ENCODE measurements around the gene AADACL3. TPM values are rescaled to one million over a fixed set of nuclear protein-coding genes. Genes with fewer than 3 reads are reported as not detected.

Gene AADACL3
- total RNA-seq, 1 donor from 2014 or later = not detected

DNA sequence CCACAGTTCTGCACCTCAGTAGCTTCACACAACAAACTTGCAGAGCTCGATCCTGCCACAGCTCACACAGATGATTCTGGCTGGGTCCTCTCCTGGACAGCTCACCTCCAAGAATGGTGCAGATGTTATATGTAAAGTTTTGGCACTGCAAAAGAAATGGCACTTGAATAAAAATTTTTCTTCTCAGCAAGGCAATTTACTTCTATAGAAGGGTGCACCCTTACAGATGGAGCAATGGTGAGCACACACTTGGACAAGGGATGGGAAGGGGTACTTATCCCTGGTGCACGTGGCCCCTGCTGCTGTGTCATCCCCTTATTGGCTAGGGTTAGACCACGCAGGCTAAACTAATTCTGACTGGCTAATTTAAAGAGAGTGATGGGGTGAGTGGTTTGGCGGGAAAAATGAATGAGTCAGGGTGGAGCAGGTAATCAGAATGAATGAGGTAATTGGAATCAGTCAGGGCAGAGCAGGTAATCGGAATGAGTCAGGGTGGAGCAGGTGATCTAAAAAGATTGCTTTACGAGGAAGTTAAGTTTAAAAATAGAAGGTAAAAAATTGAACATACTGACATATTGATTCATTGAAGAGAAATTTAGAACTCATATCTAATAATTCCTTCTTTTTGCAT is 12.0 kb upstream of the AADACL3 start:
- no peaks in the 10 kb centered on the region for H3K36me3 ChIP-seq (ENCODE audit: control insufficient read depth, insufficient read depth, low read length)
- TF ChIP-seq, protein P1, sequence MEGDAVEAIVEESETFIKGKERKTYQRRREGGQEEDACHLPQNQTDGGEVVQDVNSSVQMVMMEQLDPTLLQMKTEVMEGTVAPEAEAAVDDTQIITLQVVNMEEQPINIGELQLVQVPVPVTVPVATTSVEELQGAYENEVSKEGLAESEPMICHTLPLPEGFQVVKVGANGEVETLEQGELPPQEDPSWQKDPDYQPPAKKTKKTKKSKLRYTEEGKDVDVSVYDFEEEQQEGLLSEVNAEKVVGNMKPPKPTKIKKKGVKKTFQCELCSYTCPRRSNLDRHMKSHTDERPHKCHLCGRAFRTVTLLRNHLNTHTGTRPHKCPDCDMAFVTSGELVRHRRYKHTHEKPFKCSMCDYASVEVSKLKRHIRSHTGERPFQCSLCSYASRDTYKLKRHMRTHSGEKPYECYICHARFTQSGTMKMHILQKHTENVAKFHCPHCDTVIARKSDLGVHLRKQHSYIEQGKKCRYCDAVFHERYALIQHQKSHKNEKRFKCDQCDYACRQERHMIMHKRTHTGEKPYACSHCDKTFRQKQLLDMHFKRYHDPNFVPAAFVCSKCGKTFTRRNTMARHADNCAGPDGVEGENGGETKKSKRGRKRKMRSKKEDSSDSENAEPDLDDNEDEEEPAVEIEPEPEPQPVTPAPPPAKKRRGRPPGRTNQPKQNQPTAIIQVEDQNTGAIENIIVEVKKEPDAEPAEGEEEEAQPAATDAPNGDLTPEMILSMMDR (IDR thresholded peaks at IDR 0.05; ENCODE audit: insufficient read depth, low read length, poor library complexity, severe bottlenecking) = no peak
- no peak for DNase-seq (ENCODE audit: low read depth)
- H3K27me3 ChIP-seq (ENCODE audit: control insufficient read depth, insufficient read depth, low read length) = no peaks in the 10 kb centered on the region
- no peak overlapping the region for H3K4me3 ChIP-seq (ENCODE audit: low read depth, low read length)

DNA sequence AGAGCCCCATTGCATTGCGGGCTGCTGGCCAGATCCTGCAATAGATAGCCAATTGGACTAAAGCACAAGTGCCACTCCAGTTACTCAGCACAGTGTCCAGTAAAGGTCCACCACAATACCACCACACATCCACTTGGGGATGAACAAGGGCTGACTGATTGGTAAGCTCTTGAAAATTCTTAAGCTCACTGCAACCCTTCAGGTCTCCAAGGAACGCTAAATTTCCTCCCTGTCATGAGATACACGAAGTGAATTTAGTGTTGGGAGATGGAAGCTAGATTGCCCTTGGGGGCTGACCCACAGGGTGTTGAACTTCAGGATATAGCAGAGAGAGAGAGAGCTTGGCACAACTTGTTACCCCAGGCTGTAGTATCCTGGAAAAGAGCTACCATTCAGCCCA is 9.8 kb upstream of the AADACL3 start:
- no peak for DNase-seq (ENCODE audit: low read depth)
- Histone ChIP-seq H3K27me3 (ENCODE audit: control insufficient read depth, insufficient read depth, low read length) (no peaks in the 10 kb centered on the region), H3K36me3 (ENCODE audit: control insufficient read depth, insufficient read depth, low read length) (no peaks in the 10 kb centered on the region), H3K4me3 (ENCODE audit: low read depth, low read length) (no peak overlapping the region)
- TF ChIP-seq, protein P1 (IDR thresholded peaks at IDR 0.05; ENCODE audit: insufficient read depth, low read length, poor library complexity, severe bottlenecking) = no peak

DNA sequence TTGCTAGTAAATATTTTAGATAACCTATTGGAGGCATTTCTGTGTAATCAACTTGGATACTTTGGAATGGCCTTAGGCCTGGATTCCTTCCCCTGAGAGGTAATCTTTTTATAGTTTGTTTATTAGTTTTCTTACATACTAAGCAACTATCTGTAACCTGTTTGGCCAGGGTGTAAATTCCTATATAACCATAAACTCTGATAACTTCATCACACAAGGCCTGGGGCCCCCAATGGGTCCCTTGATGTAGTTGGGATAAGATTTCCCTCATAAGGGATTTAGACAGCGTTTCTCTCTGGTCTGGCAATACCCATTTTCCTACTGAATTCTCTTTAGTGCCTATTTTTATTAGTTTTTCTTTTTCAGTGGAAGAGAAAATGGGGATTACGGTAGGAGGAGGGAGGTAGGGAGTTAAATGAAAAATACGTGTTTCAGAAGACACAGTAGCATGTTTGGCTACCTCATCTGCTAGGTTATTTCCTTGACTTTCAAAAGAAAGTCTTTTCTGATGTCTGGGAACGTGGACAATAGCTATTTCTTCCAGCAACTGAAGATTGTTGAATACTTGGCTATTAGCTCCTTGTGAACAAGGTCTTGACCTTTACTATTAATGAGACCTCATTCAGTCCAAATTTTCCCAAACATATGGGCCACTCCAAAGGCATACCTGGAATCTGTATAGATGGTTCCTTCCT is 7.4 kb upstream of the AADACL3 start:
- no peaks in the 10 kb centered on the region for H3K36me3 ChIP-seq (ENCODE audit: control insufficient read depth, insufficient read depth, low read length)
- H3K4me3 ChIP-seq (ENCODE audit: low read depth, low read length) = no peak overlapping the region
- H3K27me3 ChIP-seq (ENCODE audit: control insufficient read depth, insufficient read depth, low read length) = no peaks in the 10 kb centered on the region
- DNase-seq (ENCODE audit: low read depth) = no peak
- TF ChIP-seq, protein P1 (IDR thresholded peaks at IDR 0.05; ENCODE audit: insufficient read depth, low read length, poor library complexity, severe bottlenecking) = no peak

DNA sequence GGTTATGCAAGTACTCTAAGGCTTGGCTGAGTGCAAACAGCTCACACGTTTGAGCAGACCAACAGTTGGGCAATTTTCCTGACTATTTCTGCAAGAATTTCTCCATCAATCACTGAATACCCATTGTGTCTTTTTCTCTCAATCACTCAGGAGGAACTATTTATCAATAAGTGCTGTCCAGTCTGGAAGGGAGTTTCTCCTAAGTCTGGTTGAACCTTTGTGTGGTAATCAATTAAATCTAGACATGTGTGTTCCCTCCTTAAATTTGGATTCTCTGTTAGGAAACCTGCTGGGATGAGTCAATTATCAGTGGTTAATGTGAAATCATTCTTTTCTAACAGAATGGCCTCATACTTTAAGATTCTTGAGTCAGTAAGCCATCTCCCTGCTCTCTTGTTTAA is 6.8 kb upstream of the AADACL3 start:
- H3K4me3 ChIP-seq (ENCODE audit: low read depth, low read length) = no peak overlapping the region
- no peak for DNase-seq (ENCODE audit: low read depth)
- TF ChIP-seq, protein P1 (IDR thresholded peaks at IDR 0.05; ENCODE audit: insufficient read depth, low read length, poor library complexity, severe bottlenecking) = no peak
- H3K27me3 ChIP-seq (ENCODE audit: control insufficient read depth, insufficient read depth, low read length) = no peaks in the 10 kb centered on the region
- no peaks in the 10 kb centered on the region for H3K36me3 ChIP-seq (ENCODE audit: control insufficient read depth, insufficient read depth, low read length)

DNA sequence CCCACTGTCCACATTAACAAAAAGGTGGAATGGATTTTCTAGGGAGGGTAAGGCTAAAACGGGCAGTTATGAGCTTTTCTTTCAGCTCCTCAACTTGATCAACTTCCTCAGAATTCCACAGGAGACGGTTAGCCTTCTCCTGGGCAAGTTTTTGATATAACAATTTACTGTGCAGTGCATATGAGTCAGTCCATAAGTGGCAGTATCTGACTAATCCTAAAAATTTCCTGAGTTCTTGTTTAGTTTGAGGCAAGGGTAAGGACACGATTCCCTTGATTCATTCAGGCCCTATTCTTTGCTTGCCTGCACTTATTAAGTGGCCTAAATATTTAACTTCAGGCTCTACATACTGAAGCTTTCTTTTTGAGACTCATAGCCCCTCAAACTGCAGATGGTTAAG is 6.2 kb upstream of the AADACL3 start:
- DNase-seq (ENCODE audit: low read depth) = no peak
- TF ChIP-seq, protein P1 (IDR thresholded peaks at IDR 0.05; ENCODE audit: insufficient read depth, low read length, poor library complexity, severe bottlenecking) = no peak
- Histone ChIP-seq H3K4me3 (ENCODE audit: low read depth, low read length) (no peak overlapping the region), H3K27me3 (ENCODE audit: control insufficient read depth, insufficient read depth, low read length) (no peaks in the 10 kb centered on the region), H3K36me3 (ENCODE audit: control insufficient read depth, insufficient read depth, low read length) (no peaks in the 10 kb centered on the region)

Measured in kidney epithelial cell (primary cell).